Activated CD4-positive, alpha-beta T cell treated with anti-CD3 and anti-CD28 coated beads, Interleukin-2, Interleukin-6, amounts not matched to agents 100 ng/mL and 50 ng/mL, durations not matched to agents 16 hours and 8 hours (primary cell): Measurements from ENCODE around the gene PAFAH1B1.

Experiments used
- DNase-seq: peaks from one replicate; pipeline ENCODE4 v3.0.0-alpha.2; 2020

Gene PAFAH1B1

DNA sequence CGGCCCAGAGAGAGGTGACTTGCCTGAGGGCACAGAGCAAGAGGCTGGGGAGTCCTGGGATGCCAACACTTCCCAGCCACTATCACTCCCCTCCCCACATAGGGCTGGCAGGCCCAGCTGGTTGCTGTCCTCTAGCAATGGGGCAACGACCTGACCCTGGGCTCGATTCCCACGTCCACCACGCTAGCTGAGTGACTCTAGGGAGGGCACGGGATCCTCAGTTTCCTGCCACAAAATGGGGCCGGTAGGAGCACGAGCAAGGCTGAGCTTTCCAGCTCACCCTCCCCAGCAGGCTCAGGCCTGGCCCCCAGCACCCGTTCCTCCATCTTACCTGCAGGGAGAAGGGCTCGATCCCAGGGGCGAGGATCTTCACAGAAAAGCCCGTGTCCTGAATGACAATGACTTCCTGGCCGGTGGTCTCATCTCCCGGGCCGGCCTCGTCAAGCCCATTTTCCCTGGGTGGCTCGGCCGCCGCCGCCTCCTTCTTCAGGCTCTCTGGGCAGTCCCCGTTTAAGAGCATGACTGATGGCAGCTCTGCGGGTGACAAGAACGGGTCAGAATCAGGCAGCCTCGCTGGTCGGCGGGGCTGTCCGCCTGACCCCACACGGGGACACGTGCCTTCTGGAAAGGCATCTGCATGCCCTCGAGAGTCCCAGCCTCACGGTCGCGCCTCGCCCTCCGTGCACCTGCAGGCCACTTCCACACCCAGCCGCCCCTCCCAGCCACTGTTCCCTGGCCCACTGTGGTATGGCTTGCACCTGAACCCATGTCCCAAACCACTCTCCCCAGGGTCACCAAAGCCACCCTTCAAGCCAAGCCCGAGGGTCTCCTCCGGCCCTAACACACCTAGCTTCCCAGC lies 110.8 kb downstream of the PAFAH1B1 start:
- no peak for DNase-seq

- no peak for DNase-seq
Measured at GRCh38 chr17:2704890-2705248, 111.4 kb downstream of the PAFAH1B1 start.

- DNase-seq: no peak
Measured at GRCh38 chr17:2705263-2705662, 111.8 kb downstream of the PAFAH1B1 start.

GRCh38 chr17:2705888-2706795 lies 112.7 kb downstream of the PAFAH1B1 start:
- DNase-seq: no peak

GRCh38 chr17:2706911-2707510 lies 113.6 kb downstream of the PAFAH1B1 start:
- DNase-seq: no peak

- DNase-seq: peak; percentile 36
Measured at GRCh38 chr17:2707721-2708584, 114.5 kb downstream of the PAFAH1B1 start.

- no peak for DNase-seq
Measured at GRCh38 chr17:2708585-2709182, 115.2 kb downstream of the PAFAH1B1 start.

- no peak for DNase-seq
Measured at GRCh38 chr17:2709183-2709661, 115.8 kb downstream of the PAFAH1B1 start.

- DNase-seq: no peak
Measured at GRCh38 chr17:2710071-2710802, 116.8 kb downstream of the PAFAH1B1 start.

GRCh38 chr17:2710803-2711607 lies 117.6 kb downstream of the PAFAH1B1 start:
- peak; percentile 45 for DNase-seq

- DNase-seq: peak; percentile 98
Measured at GRCh38 chr17:2711608-2712299, 118.3 kb downstream of the PAFAH1B1 start, which contains the start of gene CLUH. Gene CLUH, minus strand, starts transcription at chr17:2711764. Its CDS starts 103 bp downstream, at chr17:2711661.

GRCh38 chr17:2712300-2713043 lies 119.0 kb downstream of the PAFAH1B1 start:
- no peak for DNase-seq

- DNase-seq: no peak
Measured at GRCh38 chr17:2713881-2714280, 120.4 kb downstream of the PAFAH1B1 start.

DNA sequence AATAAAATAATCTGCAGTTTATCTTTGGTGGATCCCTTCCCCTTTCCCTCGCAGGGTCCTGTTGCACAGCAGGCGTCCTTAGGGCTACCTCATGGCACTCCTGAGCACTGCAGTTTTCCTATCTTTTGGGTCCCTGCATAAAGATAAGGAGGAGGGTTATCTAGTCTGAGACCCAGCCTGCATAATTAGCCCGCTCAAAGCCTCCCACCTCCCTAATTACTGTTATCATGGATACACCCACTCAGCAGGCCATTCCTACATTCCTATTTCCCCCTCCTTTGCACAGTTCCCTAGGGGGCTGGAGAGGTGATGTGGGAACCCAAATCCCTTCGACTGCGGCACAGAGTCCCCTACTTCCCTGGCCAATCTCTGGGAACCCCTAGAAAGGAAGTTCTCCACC lies 123.2 kb downstream of the PAFAH1B1 start:
- DNase-seq: no peak

GRCh38 chr17:2718150-2718938 lies 124.9 kb downstream of the PAFAH1B1 start:
- no peak for DNase-seq

DNA sequence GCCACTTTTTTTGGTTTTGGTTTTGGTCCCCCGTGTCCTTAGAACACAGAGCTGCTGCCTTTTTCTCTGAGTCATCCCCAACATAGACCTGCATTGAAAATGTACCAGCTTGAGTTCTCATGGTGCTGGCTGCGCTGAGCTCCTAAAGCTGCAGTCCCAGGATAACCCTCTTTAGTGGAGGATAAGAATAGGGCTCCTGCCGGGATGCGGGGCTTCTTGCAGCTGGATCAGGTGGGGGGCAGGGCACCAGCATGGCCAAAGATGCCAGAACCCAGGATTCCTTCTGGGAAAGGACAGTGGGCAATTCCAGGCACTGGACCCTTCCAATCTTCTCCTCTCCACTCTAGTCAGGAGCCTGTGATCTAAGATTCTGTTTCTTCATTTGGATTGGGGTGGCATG lies 126.4 kb downstream of the PAFAH1B1 start:
- DNase-seq: no peak

GRCh38 chr17:2721603-2722002 lies 128.1 kb downstream of the PAFAH1B1 start:
- no peak for DNase-seq

GRCh38 chr17:2722611-2723010 lies 129.2 kb downstream of the PAFAH1B1 start:
- no peak for DNase-seq
